K562 (cell line): ENCODE results near the gene ZSCAN1. TPM values are rescaled to one million over a fixed set of nuclear protein-coding genes. Genes with fewer than 3 reads are reported as not detected.

Source experiments
- polyA plus RNA-seq, 8 experiments: library from polyadenylated mRNA; depleted of rRNA in 4 of 8; stranded (reverse) in 5 of 8; unstranded in 3 of 8; fragments of >200 nt; fragmentation: Nextera tagmentation in 2 of 8; fragmentation: Illumina TruSeq in 1 of 8; extraction: Ambion mirVana in 2 of 8; extraction: Trizol in 1 of 8; gene quantifications; 2 replicates each; pipeline versions ENCODE4 v1.2.1 to v1.2.3, GENCODE V29; 2011 to 2014; ENCODE audit warnings: inconsistent platforms in 1 of 8, missing spikeins in 1 of 8
- total RNA-seq, 7 experiments: library from RNA; depleted of rRNA in 6 of 7; stranded (reverse); fragments of >200 nt in 6 of 7; fragmentation: Illumina TruSeq in 2 of 7; extraction: Trizol in 2 of 7; gene quantifications; 2 replicates each; pipeline versions ENCODE4 v1.2.1 to v1.2.3, GENCODE V29; 2011 to 2021; ENCODE audit warnings: low replicate concordance in 1 of 7

The ZSCAN1 gene
- total and polyA plus RNA-seq, 9 of the 15 experiments (the other 6 are each of a cell fraction or from before 2014, with no cell fraction given), result not detected

Other genes with a start within 250 kb of the ZSCAN1 start
Only the 7 nearest of the 15 such genes appear.
- gene ZNF418, start 98.6 kb upstream of the ZSCAN1 start, total RNA-seq (2014; rRNA removed), result 0.04 and 0.32 TPM in 2 replicates
- gene ZNF418, start 98.6 kb upstream of the ZSCAN1 start, total RNA-seq (2014; rRNA removed; fragmentation: Illumina TruSeq; extraction: Trizol), result 0.44 and 0.51 TPM in 2 replicates
- gene ZNF418, start 98.6 kb upstream of the ZSCAN1 start, total RNA-seq (2015; rRNA removed; fragmentation: Illumina TruSeq; extraction: Trizol), result 0.18 and 0.53 TPM in 2 replicates
- gene ZNF418, start 98.6 kb upstream of the ZSCAN1 start, total RNA-seq (2021), result 0.29 and 0.58 TPM in 2 replicates
- 0.19 and 0.63 TPM in 2 replicates for gene ZNF418, start 98.6 kb upstream of the ZSCAN1 start, polyA plus RNA-seq (2011; rRNA removed)
- gene ZNF418, start 98.6 kb upstream of the ZSCAN1 start, polyA plus RNA-seq (2014; fragmentation: Illumina TruSeq; extraction: Trizol), result 0.21 and 0.70 TPM in 2 replicates
- under 1 TPM; 0.11 to 0.24 TPM for gene ZNF418, start 98.6 kb upstream of the ZSCAN1 start, polyA plus RNA-seq (2014; fragmentation: Nextera tagmentation; extraction: Ambion mirVana)
- gene ZNF418, start 98.6 kb upstream of the ZSCAN1 start, polyA plus RNA-seq (2014; rRNA removed), result 0.55 and 0.61 TPM in 2 replicates
- gene ZNF256, start 86.3 kb upstream of the ZSCAN1 start, total RNA-seq (2014; rRNA removed), result 0.27 TPM in 1 of 2 replicates, not detected in the other
- 0.36 and 0.41 TPM in 2 replicates for gene ZNF256, start 86.3 kb upstream of the ZSCAN1 start, total RNA-seq (2014; rRNA removed; fragmentation: Illumina TruSeq; extraction: Trizol)
- gene ZNF256, start 86.3 kb upstream of the ZSCAN1 start, total RNA-seq (2015; rRNA removed; fragmentation: Illumina TruSeq; extraction: Trizol), result 0.07 and 0.26 TPM in 2 replicates
- 0.20 and 0.42 TPM in 2 replicates for gene ZNF256, start 86.3 kb upstream of the ZSCAN1 start, total RNA-seq (2021)
- 0.04 and 0.11 TPM in 2 replicates for gene ZNF256, start 86.3 kb upstream of the ZSCAN1 start, polyA plus RNA-seq (2011; rRNA removed)
- 0.17 and 0.22 TPM in 2 replicates for gene ZNF256, start 86.3 kb upstream of the ZSCAN1 start, polyA plus RNA-seq (2014; fragmentation: Illumina TruSeq; extraction: Trizol)
- gene ZNF256, start 86.3 kb upstream of the ZSCAN1 start, polyA plus RNA-seq (2014; fragmentation: Nextera tagmentation; extraction: Ambion mirVana), result under 1 TPM in 1 of 2 experiments, not detected in 1; 0.13 TPM
- gene ZNF256, start 86.3 kb upstream of the ZSCAN1 start, polyA plus RNA-seq (2014; rRNA removed), result 0.12 and 0.23 TPM in 2 replicates
- not detected in 2 replicates for gene C19orf18, start 59.5 kb upstream of the ZSCAN1 start, total RNA-seq (2014; rRNA removed)
- gene C19orf18, start 59.5 kb upstream of the ZSCAN1 start, total RNA-seq (2014; rRNA removed; fragmentation: Illumina TruSeq; extraction: Trizol), result not detected in 2 replicates
- not detected in 2 replicates for gene C19orf18, start 59.5 kb upstream of the ZSCAN1 start, total RNA-seq (2015; rRNA removed; fragmentation: Illumina TruSeq; extraction: Trizol)
- gene C19orf18, start 59.5 kb upstream of the ZSCAN1 start, total RNA-seq (2021), result not detected in 2 replicates
- gene C19orf18, start 59.5 kb upstream of the ZSCAN1 start, polyA plus RNA-seq (2011; rRNA removed), result not detected in 2 replicates
- gene C19orf18, start 59.5 kb upstream of the ZSCAN1 start, polyA plus RNA-seq (2014; fragmentation: Illumina TruSeq; extraction: Trizol), result not detected in 2 replicates
- not detected for gene C19orf18, start 59.5 kb upstream of the ZSCAN1 start, polyA plus RNA-seq (2014; fragmentation: Nextera tagmentation; extraction: Ambion mirVana)
- gene C19orf18, start 59.5 kb upstream of the ZSCAN1 start, polyA plus RNA-seq (2014; rRNA removed), result not detected in 2 replicates
- 0.18 and 0.53 TPM in 2 replicates for gene ZNF606, start 31.2 kb upstream of the ZSCAN1 start, total RNA-seq (2014; rRNA removed)
- 0.32 and 0.44 TPM in 2 replicates for gene ZNF606, start 31.2 kb upstream of the ZSCAN1 start, total RNA-seq (2014; rRNA removed; fragmentation: Illumina TruSeq; extraction: Trizol)
- 0.25 and 0.34 TPM in 2 replicates for gene ZNF606, start 31.2 kb upstream of the ZSCAN1 start, total RNA-seq (2015; rRNA removed; fragmentation: Illumina TruSeq; extraction: Trizol)
- gene ZNF606, start 31.2 kb upstream of the ZSCAN1 start, total RNA-seq (2021), result 0.45 and 0.84 TPM in 2 replicates
- gene ZNF606, start 31.2 kb upstream of the ZSCAN1 start, polyA plus RNA-seq (2011; rRNA removed), result 0.28 TPM in 1 of 2 replicates, not detected in the other
- gene ZNF606, start 31.2 kb upstream of the ZSCAN1 start, polyA plus RNA-seq (2014; fragmentation: Illumina TruSeq; extraction: Trizol), result 0.31 and 0.37 TPM in 2 replicates
- gene ZNF606, start 31.2 kb upstream of the ZSCAN1 start, polyA plus RNA-seq (2014; fragmentation: Nextera tagmentation; extraction: Ambion mirVana), result under 1 TPM; 0.03 to 0.08 TPM
- gene ZNF606, start 31.2 kb upstream of the ZSCAN1 start, polyA plus RNA-seq (2014; rRNA removed), result 0.77 and 0.98 TPM in 2 replicates
- gene ZNF135, start 25.3 kb downstream of the ZSCAN1 start, total RNA-seq (2014; rRNA removed), result not detected in 2 replicates
- gene ZNF135, start 25.3 kb downstream of the ZSCAN1 start, total RNA-seq (2014; rRNA removed; fragmentation: Illumina TruSeq; extraction: Trizol), result not detected in 2 replicates
- gene ZNF135, start 25.3 kb downstream of the ZSCAN1 start, total RNA-seq (2015; rRNA removed; fragmentation: Illumina TruSeq; extraction: Trizol), result not detected in 2 replicates
- gene ZNF135, start 25.3 kb downstream of the ZSCAN1 start, total RNA-seq (2021), result not detected in 2 replicates
- not detected in 2 replicates for gene ZNF135, start 25.3 kb downstream of the ZSCAN1 start, polyA plus RNA-seq (2011; rRNA removed)
- not detected in 2 replicates for gene ZNF135, start 25.3 kb downstream of the ZSCAN1 start, polyA plus RNA-seq (2014; fragmentation: Illumina TruSeq; extraction: Trizol)
- not detected for gene ZNF135, start 25.3 kb downstream of the ZSCAN1 start, polyA plus RNA-seq (2014; fragmentation: Nextera tagmentation; extraction: Ambion mirVana)
- not detected in 2 replicates for gene ZNF135, start 25.3 kb downstream of the ZSCAN1 start, polyA plus RNA-seq (2014; rRNA removed)
- gene ZSCAN18, start 64.2 kb downstream of the ZSCAN1 start, total RNA-seq (2014; rRNA removed), result 0.23 and 0.65 TPM in 2 replicates
- gene ZSCAN18, start 64.2 kb downstream of the ZSCAN1 start, total RNA-seq (2014; rRNA removed; fragmentation: Illumina TruSeq; extraction: Trizol), result 0.07 and 0.35 TPM in 2 replicates
- 0.14 and 0.30 TPM in 2 replicates for gene ZSCAN18, start 64.2 kb downstream of the ZSCAN1 start, total RNA-seq (2015; rRNA removed; fragmentation: Illumina TruSeq; extraction: Trizol)
- gene ZSCAN18, start 64.2 kb downstream of the ZSCAN1 start, total RNA-seq (2021), result 0.81 and 1.0 TPM in 2 replicates
- 0.38 and 0.43 TPM in 2 replicates for gene ZSCAN18, start 64.2 kb downstream of the ZSCAN1 start, polyA plus RNA-seq (2011; rRNA removed)
- gene ZSCAN18, start 64.2 kb downstream of the ZSCAN1 start, polyA plus RNA-seq (2014; fragmentation: Illumina TruSeq; extraction: Trizol), result 0.40 and 0.48 TPM in 2 replicates
- gene ZSCAN18, start 64.2 kb downstream of the ZSCAN1 start, polyA plus RNA-seq (2014; fragmentation: Nextera tagmentation; extraction: Ambion mirVana), result under 1 TPM in 1 of 2 experiments, not detected in 1; 0.08 TPM
- gene ZSCAN18, start 64.2 kb downstream of the ZSCAN1 start, polyA plus RNA-seq (2014; rRNA removed), result 0.71 and 1.9 TPM in 2 replicates
- 2.0 TPM in 2 replicates for gene ZNF329, start 116.8 kb downstream of the ZSCAN1 start, total RNA-seq (2014; rRNA removed)
- gene ZNF329, start 116.8 kb downstream of the ZSCAN1 start, total RNA-seq (2014; rRNA removed; fragmentation: Illumina TruSeq; extraction: Trizol), result 3.6 and 4.2 TPM in 2 replicates
- gene ZNF329, start 116.8 kb downstream of the ZSCAN1 start, total RNA-seq (2015; rRNA removed; fragmentation: Illumina TruSeq; extraction: Trizol), result 3.0 and 3.3 TPM in 2 replicates
- 2.2 TPM in 2 replicates for gene ZNF329, start 116.8 kb downstream of the ZSCAN1 start, total RNA-seq (2021)
- gene ZNF329, start 116.8 kb downstream of the ZSCAN1 start, polyA plus RNA-seq (2011; rRNA removed), result 1.2 and 2.4 TPM in 2 replicates
- 2.1 and 2.2 TPM in 2 replicates for gene ZNF329, start 116.8 kb downstream of the ZSCAN1 start, polyA plus RNA-seq (2014; fragmentation: Illumina TruSeq; extraction: Trizol)
- 1 to 10 TPM in 1 of 2 experiments, under 1 TPM in 1; 0.21 to 1.0 TPM for gene ZNF329, start 116.8 kb downstream of the ZSCAN1 start, polyA plus RNA-seq (2014; fragmentation: Nextera tagmentation; extraction: Ambion mirVana)
- 1.2 and 2.0 TPM in 2 replicates for gene ZNF329, start 116.8 kb downstream of the ZSCAN1 start, polyA plus RNA-seq (2014; rRNA removed)